ENCODE measurements around the gene ZNF827.

DNA sequence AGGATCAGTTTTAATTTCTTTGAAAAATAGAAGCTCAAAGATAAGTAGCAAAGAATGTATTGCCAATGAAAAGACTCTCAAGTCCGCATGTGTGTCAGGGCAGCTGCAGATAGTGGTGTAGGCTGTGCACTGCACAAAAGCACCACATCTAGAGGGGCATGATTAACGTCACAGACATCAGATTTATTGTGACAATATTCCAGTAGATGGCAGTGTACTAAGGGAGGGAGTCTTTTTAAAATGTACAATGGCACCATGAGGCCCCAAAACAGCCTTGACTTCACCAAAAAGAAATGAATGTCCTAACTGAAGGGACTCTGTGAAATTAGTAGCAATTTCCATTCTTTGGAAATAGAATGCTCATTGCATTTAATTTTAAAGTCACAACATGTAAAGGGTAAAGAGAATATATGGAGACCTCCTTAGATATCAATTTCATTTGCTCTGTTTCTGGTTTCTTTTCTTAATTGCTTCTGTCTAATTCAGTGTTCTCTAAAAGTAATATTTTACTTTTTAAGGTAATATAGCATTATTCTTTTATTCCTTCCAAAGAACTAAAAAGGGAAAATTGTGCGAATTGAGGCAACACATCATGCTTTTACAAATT is 98.4 kb downstream of the ZNF827 start:
- TF ChIP-seq GATA2 (IDR thresholded peaks at IDR 0.05; ENCODE audit: low read depth, low read length) (no peak), GATA3 (IDR thresholded peaks at IDR 0.05; ENCODE audit: low read depth, low read length) (no peak)

Data from SH-SY5Y (cell line).